ENCODE results near the gene ADGRF3.
A peak's percentile ranks its signal among the peaks of the same experiment; 100 is the strongest.
"Not testable (repeated sequence)": the region's sequence is repeated elsewhere in the genome, so short reads cannot be mapped to it uniquely, and the experiment has no call there.

ADGRF3 gene

DNA sequence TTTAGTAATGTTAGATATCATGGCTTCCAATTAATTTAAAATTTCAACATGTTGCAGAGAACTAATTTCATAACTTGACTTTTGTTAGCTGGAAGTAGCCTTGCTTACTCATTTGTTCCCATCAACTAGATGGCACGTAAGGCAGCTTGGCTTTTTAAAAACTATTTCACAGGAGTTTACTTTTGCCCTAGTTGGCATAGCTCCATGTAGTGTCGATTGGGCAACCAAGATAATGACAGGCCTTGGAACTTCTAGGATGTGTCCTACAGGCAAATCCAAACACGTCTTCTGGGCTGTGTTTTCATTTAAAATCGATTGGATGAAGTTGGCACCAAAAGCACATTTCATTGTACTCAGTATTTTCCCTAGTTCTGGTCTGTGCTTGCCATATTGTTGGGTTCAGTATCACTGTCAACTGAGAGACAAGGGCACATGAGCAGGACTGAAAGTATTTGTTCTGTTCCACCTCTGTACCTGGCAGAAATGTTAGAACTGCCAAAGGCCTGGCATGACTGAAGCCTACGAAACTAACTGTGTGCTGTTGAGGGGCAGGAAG is 72.5 kb downstream of the ADGRF3 start:
- DNase-seq (ENCODE audit: low spot score), result no peak
- TF ChIP-seq, protein P1, sequence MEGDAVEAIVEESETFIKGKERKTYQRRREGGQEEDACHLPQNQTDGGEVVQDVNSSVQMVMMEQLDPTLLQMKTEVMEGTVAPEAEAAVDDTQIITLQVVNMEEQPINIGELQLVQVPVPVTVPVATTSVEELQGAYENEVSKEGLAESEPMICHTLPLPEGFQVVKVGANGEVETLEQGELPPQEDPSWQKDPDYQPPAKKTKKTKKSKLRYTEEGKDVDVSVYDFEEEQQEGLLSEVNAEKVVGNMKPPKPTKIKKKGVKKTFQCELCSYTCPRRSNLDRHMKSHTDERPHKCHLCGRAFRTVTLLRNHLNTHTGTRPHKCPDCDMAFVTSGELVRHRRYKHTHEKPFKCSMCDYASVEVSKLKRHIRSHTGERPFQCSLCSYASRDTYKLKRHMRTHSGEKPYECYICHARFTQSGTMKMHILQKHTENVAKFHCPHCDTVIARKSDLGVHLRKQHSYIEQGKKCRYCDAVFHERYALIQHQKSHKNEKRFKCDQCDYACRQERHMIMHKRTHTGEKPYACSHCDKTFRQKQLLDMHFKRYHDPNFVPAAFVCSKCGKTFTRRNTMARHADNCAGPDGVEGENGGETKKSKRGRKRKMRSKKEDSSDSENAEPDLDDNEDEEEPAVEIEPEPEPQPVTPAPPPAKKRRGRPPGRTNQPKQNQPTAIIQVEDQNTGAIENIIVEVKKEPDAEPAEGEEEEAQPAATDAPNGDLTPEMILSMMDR (IDR thresholded peaks at IDR 0.05; ENCODE audit: borderline replicate concordance, control extremely low read depth, extremely low read depth, insufficient read depth, missing control alignments), result no peak
- in situ Hi-C loops (cut with MboI; ENCODE audit: low sequenced_read_pairs, unreplicated experiment), result no loop called here

- no peak for DNase-seq (ENCODE audit: low spot score)
- in situ Hi-C loops (cut with MboI; ENCODE audit: low sequenced_read_pairs, unreplicated experiment), result no loop called here
- TF ChIP-seq, protein P1 (IDR thresholded peaks at IDR 0.05; ENCODE audit: borderline replicate concordance, control extremely low read depth, extremely low read depth, insufficient read depth, missing control alignments), result no peak
These were observed 73.1 kb downstream of the ADGRF3 start for GRCh38 chr2:26273501-26273900.

DNA sequence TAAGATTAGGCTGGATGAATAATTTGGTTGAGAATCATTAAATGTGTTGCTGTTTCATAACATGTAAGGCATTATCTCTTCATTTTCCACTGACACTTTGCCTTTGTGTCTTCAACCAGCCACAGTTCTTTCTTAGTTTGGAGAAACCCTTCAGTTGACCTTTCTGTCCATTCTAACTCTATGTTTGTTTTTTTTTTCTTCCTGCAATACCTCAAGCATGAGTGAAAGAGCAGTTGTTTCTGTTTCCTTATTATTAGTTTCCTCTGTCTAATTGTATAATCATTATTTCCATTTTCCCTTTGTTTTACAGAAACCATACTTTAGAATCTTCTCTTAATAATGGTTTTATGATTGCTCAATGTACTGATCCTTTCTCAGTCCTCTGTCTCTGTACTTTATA is 76.2 kb downstream of the ADGRF3 start:
- in situ Hi-C loops (cut with MboI; ENCODE audit: low sequenced_read_pairs, unreplicated experiment), result no loop called here
- TF ChIP-seq, protein P1 (IDR thresholded peaks at IDR 0.05; ENCODE audit: borderline replicate concordance, control extremely low read depth, extremely low read depth, insufficient read depth, missing control alignments), result no peak
- peak; percentile 33 for DNase-seq (ENCODE audit: low spot score)

GRCh38 chr2:26269571-26270158 is 76.9 kb downstream of the ADGRF3 start:
- TF ChIP-seq, protein P1 (IDR thresholded peaks at IDR 0.05; ENCODE audit: borderline replicate concordance, control extremely low read depth, extremely low read depth, insufficient read depth, missing control alignments), result no peak
- in situ Hi-C loops (cut with MboI; ENCODE audit: low sequenced_read_pairs, unreplicated experiment), result no loop called here
- peak; percentile 44 for DNase-seq (ENCODE audit: low spot score)

GRCh38 chr2:26268670-26269385 is 77.8 kb downstream of the ADGRF3 start:
- DNase-seq (ENCODE audit: low spot score); in situ Hi-C loops (cut with MboI; ENCODE audit: low sequenced_read_pairs, unreplicated experiment): not testable (repeated sequence)

DNA sequence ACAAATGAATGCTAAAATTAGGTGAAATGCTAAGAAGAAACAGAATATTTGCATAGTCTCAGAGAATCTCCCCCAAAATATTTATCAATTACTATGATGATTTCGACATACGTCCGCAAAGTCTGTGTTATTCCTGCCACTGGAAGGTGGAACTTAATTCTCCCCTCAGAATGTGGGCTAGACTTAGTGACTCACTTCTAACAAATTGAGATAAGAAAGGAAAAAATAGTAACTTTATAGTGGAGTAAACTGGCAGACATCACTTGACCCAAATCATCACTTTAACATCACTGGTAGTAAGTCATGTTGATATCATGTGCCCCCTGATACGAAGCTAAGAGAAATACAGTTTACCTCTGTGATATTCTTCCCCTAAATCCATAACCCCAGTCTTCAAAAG is 78.4 kb downstream of the ADGRF3 start:
- TF ChIP-seq, protein P1 (IDR thresholded peaks at IDR 0.05; ENCODE audit: borderline replicate concordance, control extremely low read depth, extremely low read depth, insufficient read depth, missing control alignments), result no peak
- in situ Hi-C loops (cut with MboI; ENCODE audit: low sequenced_read_pairs, unreplicated experiment), result no loop called here
- DNase-seq (ENCODE audit: low spot score), result no peak

DNA sequence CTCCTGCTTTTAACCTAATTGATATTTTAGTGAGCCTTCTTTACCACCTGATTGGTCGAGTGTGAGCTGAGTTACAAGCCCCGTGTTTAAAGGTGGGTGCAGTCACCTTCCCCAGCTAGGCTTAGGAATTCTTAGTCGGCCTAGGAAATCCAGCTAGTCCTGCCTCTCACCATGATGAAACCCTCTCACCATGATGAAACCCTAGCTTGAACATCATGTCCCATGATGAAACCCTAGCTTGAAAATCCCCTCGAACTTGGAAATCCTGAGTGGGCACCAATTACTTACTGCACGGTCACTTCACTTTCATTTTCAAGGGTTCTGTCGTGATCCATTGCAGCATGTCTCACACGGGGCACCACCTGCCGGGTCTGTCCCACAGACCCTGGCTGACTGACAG is 87.8 kb downstream of the ADGRF3 start:
- DNase-seq (ENCODE audit: low spot score); in situ Hi-C loops (cut with MboI; ENCODE audit: low sequenced_read_pairs, unreplicated experiment): not testable (repeated sequence)

Measured in GM13976 (cell line).